Activated T-cell treated with anti-CD3 and anti-CD28 coated beads for 1 hour (primary cell): ENCODE measurements around the gene EVL.
A peak's percentile ranks its signal among the peaks of the same experiment; 100 is the strongest.
"Not testable (repeated sequence)": the region's sequence is repeated elsewhere in the genome, so short reads cannot be mapped to it uniquely, and the experiment has no call there.

ENCODE experiments used
- DNase-seq: peaks from one replicate; pipeline ENCODE4 v3.0.0-alpha.2; 2020; ENCODE audit warnings: low read depth

EVL gene

GRCh38 chr14:100147691-100148464 lies 82.7 kb downstream of the EVL start:
- DNase-seq, result no peak

GRCh38 chr14:100148837-100149731 lies 83.9 kb downstream of the EVL start:
- no peak for DNase-seq

- DNase-seq, result no peak
Measured at GRCh38 chr14:100149851-100150611, 84.8 kb downstream of the EVL start.

- no peak for DNase-seq
Measured at GRCh38 chr14:100150932-100151587, 85.8 kb downstream of the EVL start.

GRCh38 chr14:100152091-100152490 lies 86.9 kb downstream of the EVL start:
- DNase-seq, result no peak

- no peak for DNase-seq
Measured at GRCh38 chr14:100153560-100153959, 88.3 kb downstream of the EVL start.

- DNase-seq, result no peak
Measured at GRCh38 chr14:100155049-100155621, 89.9 kb downstream of the EVL start.

- DNase-seq, result no peak
Measured at GRCh38 chr14:100155756-100156616, 90.8 kb downstream of the EVL start.

GRCh38 chr14:100156776-100157175 lies 91.6 kb downstream of the EVL start:
- no peak for DNase-seq

GRCh38 chr14:100157548-100158232 lies 92.5 kb downstream of the EVL start:
- DNase-seq, result not testable (repeated sequence)

- DNase-seq, result no peak
Measured at GRCh38 chr14:100158566-100159093, 93.4 kb downstream of the EVL start.

- DNase-seq, result peak; percentile 49
Measured at GRCh38 chr14:100159094-100159864, 94.1 kb downstream of the EVL start, which contains the start of gene DEGS2. Gene DEGS2, minus strand, starts transcription at chr14:100159645. Its CDS starts 58 bp downstream, at chr14:100159587.

GRCh38 chr14:100159865-100160533 lies 94.8 kb downstream of the EVL start:
- no peak for DNase-seq

GRCh38 chr14:100160534-100160916 lies 95.3 kb downstream of the EVL start:
- no peak for DNase-seq

- no peak for DNase-seq
Measured at GRCh38 chr14:100165376-100165775, 100.2 kb downstream of the EVL start.

- no peak for DNase-seq
Measured at GRCh38 chr14:100165831-100166440, 100.7 kb downstream of the EVL start.

- DNase-seq, result no peak
Measured at GRCh38 chr14:100168506-100168905, 103.3 kb downstream of the EVL start.

GRCh38 chr14:100170880-100171279 lies 105.7 kb downstream of the EVL start:
- DNase-seq, result no peak
